ENCODE results near the gene GPI. TPM values are rescaled to one million over a fixed set of nuclear protein-coding genes. Genes with fewer than 3 reads are reported as not detected.
"Not testable (repeated sequence)": the region's sequence is repeated elsewhere in the genome, so short reads cannot be mapped to it uniquely, and the experiment has no call there.

GPI gene
- total and polyA plus RNA-seq, 10 donors: 57.5 to 257 (median 161) TPM

DNA sequence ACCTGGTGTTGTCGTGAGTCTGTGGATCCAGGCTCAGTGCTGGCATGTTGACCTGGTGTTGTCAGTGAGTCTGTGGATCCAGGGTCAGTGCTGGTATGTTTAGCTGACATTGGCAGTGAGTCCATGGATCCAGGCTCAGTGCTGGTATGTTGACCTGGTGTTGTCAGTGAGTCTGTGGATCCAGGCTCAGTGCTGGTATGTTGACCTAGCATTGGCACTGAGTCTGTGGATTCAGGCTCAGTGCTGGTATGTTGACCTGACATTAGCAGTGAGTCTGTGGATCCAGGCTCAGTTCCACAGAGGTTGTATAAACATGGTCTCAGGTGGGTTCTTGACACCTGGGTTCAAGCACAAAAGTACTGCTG, 22.4 kb downstream of the GPI start:
- 83 to 100% (median 100%) methylated on average over 1 of the region's 1 CpG for WGBS, 5 donors

DNA sequence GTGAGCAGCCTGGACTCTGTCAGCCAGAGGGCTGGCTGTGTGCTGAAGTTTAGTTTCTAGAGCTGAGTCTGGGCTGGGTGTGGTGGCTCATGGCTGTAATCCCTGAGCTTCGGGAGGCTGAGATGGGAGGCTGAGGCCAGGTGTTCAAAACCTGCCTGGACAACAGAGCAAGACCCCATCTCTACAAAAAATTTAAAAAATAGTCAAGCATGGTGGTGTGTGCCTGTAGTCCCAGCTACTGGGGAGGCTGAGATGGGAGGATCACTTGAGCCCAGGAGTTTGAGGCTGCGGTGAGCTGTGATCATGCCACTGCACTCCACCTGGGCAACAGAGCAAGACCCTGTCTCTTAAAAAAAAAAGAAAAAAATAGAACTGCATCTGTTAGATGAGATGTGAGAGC, 23.7 kb downstream of the GPI start:
- DNase-seq; H3K4me3 ChIP-seq; H3K27me3 ChIP-seq (replicated peaks in 1 of 7); H3K4me1 ChIP-seq; H3K27ac ChIP-seq; H3K9me3 ChIP-seq; intact Hi-C loops (cut with DNase I; ENCODE audit: low total_unique reads): not testable (repeated sequence)
- H3K36me3 ChIP-seq: peaks cover 0 to 100% (median 71%) of the 10 kb centered on the region in 6 donors
- 94 to 100% (median 98%) methylated on average over 2 of the region's 2 CpGs for WGBS, 5 donors

More for the DNA sequence above, 22.4 kb downstream of the GPI start:
- Histone ChIP-seq H3K9me3 (no peaks in the 10 kb centered on the region), H3K27me3 (replicated peaks in 1 of 7) (no peaks in the 10 kb centered on the region), H3K36me3 (peaks cover 0 to 100% (median 71%) of the 10 kb centered on the region in 6 donors), H3K4me1 (no peaks in the 10 kb centered on the region), H3K4me3 (no peak overlapping the region), H3K27ac (no peak overlapping the region)
- no peak for DNase-seq
- no peak for TF ChIP-seq POLR2AphosphoS5 (IDR thresholded peaks at IDR 0.05)
- no peak for TF ChIP-seq POLR2A (IDR thresholded peaks at IDR 0.05)
- no peak for TF ChIP-seq CTCF (IDR thresholded peaks at IDR 0.05 in 8 of 11, conservative IDR thresholded peaks at IDR 0.05 in 3 of 11)
- intact Hi-C loops (cut with DNase I; ENCODE audit: low total_unique reads): no loop called here

DNA sequence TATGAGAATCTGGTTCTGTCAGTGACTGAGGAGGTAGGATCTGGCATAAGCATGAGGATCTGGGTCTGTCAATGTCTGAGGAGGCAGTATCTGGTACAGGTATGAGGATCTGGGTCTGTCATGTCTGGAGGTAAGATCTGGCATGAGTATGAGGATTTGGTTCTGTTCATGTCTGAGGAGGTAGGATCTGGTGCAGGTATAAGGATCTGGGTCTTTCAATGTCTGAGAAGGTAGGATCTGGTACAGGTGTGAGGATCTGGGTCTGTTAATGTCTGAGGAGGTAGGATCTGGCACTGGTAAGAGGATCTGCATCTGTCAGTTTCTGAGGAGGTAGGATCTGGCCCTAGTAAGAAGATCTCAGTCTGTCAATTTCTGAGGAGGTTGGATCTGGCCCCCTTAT, 26.8 kb downstream of the GPI start:
- DNase-seq: no peak
- H3K4me1 ChIP-seq: no peaks in the 10 kb centered on the region
- H3K9me3 ChIP-seq: no peaks in the 10 kb centered on the region
- peaks cover 0 to 100% (median 91%) of the 10 kb centered on the region in 6 donors for H3K36me3 ChIP-seq
- no peak overlapping the region for H3K27ac ChIP-seq
- intact Hi-C loops (cut with DNase I; ENCODE audit: low total_unique reads): no loop called here
- TF ChIP-seq POLR2A (IDR thresholded peaks at IDR 0.05) (no peak), POLR2AphosphoS5 (IDR thresholded peaks at IDR 0.05) (no peak), CTCF (IDR thresholded peaks at IDR 0.05 in 8 of 11, conservative IDR thresholded peaks at IDR 0.05 in 3 of 11) (no peak)
- H3K27me3 ChIP-seq (replicated peaks in 1 of 7): no peaks in the 10 kb centered on the region
- H3K4me3 ChIP-seq: no peak overlapping the region

GRCh38 chr19:34393031-34393430, 28.0 kb downstream of the GPI start:
- H3K4me3 ChIP-seq: no peak overlapping the region
- TF ChIP-seq POLR2AphosphoS5 (IDR thresholded peaks at IDR 0.05): no peak
- no peak for TF ChIP-seq POLR2A (IDR thresholded peaks at IDR 0.05)
- no peak for TF ChIP-seq CTCF (IDR thresholded peaks at IDR 0.05 in 8 of 11, conservative IDR thresholded peaks at IDR 0.05 in 3 of 11)
- H3K27ac ChIP-seq: no peak overlapping the region
- H3K4me1 ChIP-seq: no peaks in the 10 kb centered on the region
- intact Hi-C loops (cut with DNase I; ENCODE audit: low total_unique reads): no loop called here
- WGBS, 5 donors: 78 to 92% (median 87%) methylated on average over 4 to 11 of the region's 11 CpGs
- DNase-seq: no peak
- H3K36me3 ChIP-seq: peaks cover 0 to 100% (median 93%) of the 10 kb centered on the region in 6 donors
- no peaks in the 10 kb centered on the region for H3K27me3 ChIP-seq (replicated peaks in 1 of 7)
- no peaks in the 10 kb centered on the region for H3K9me3 ChIP-seq

DNA sequence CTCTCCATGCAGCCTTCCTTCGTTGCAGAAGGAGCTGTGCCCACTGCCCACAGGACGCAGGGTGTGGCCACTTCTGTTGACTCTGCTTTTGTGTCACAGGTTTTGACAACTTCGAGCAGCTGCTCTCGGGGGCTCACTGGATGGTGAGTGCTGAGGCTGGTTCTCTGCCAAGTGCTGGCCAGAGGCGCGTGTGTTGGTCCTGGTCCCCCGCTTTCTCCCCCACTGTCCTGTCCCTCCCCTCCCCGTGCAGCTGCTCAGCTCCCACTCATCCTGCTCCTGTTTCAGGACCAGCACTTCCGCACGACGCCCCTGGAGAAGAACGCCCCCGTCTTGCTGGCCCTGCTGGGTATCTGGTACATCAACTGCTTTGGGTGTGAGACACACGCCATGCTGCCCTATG, 28.6 kb downstream of the GPI start:
- Histone ChIP-seq H3K4me1 (no peaks in the 10 kb centered on the region), H3K9me3 (no peaks in the 10 kb centered on the region), H3K27ac (no peak overlapping the region), H3K4me3 (no peak overlapping the region), H3K27me3 (replicated peaks in 1 of 7) (no peaks in the 10 kb centered on the region), H3K36me3 (peaks cover 0 to 100% (median 91%) of the 10 kb centered on the region in 6 donors)
- WGBS, 5 donors: 88 to 94% (median 93%) methylated on average over 14 of the region's 14 CpGs
- intact Hi-C loops (cut with DNase I; ENCODE audit: low total_unique reads): no loop called here
- TF ChIP-seq CTCF (IDR thresholded peaks at IDR 0.05 in 8 of 11, conservative IDR thresholded peaks at IDR 0.05 in 3 of 11): no peak
- no peak for TF ChIP-seq POLR2AphosphoS5 (IDR thresholded peaks at IDR 0.05)
- no peak for TF ChIP-seq POLR2A (IDR thresholded peaks at IDR 0.05)
- no peak for DNase-seq
